A204.1 (cell line): ENCODE data around the gene CCNB3.
"Not testable (repeated sequence)": the region's sequence is repeated elsewhere in the genome, so short reads cannot be mapped to it uniquely, and the experiment has no call there.

Experiments used
- FAIRE-seq: peaks from 2 replicates; lab custom pipeline; 2012; peaks lifted over from hg19 to GRCh38; lab: Jason Lieb, UNC

CCNB3 gene, protein sequence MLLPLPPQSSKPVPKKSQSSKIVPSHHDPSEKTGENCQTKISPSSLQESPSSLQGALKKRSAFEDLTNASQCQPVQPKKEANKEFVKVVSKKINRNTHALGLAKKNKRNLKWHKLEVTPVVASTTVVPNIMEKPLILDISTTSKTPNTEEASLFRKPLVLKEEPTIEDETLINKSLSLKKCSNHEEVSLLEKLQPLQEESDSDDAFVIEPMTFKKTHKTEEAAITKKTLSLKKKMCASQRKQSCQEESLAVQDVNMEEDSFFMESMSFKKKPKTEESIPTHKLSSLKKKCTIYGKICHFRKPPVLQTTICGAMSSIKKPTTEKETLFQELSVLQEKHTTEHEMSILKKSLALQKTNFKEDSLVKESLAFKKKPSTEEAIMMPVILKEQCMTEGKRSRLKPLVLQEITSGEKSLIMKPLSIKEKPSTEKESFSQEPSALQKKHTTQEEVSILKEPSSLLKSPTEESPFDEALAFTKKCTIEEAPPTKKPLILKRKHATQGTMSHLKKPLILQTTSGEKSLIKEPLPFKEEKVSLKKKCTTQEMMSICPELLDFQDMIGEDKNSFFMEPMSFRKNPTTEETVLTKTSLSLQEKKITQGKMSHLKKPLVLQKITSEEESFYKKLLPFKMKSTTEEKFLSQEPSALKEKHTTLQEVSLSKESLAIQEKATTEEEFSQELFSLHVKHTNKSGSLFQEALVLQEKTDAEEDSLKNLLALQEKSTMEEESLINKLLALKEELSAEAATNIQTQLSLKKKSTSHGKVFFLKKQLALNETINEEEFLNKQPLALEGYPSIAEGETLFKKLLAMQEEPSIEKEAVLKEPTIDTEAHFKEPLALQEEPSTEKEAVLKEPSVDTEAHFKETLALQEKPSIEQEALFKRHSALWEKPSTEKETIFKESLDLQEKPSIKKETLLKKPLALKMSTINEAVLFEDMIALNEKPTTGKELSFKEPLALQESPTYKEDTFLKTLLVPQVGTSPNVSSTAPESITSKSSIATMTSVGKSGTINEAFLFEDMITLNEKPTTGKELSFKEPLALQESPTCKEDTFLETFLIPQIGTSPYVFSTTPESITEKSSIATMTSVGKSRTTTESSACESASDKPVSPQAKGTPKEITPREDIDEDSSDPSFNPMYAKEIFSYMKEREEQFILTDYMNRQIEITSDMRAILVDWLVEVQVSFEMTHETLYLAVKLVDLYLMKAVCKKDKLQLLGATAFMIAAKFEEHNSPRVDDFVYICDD (N-terminal part only)

DNA sequence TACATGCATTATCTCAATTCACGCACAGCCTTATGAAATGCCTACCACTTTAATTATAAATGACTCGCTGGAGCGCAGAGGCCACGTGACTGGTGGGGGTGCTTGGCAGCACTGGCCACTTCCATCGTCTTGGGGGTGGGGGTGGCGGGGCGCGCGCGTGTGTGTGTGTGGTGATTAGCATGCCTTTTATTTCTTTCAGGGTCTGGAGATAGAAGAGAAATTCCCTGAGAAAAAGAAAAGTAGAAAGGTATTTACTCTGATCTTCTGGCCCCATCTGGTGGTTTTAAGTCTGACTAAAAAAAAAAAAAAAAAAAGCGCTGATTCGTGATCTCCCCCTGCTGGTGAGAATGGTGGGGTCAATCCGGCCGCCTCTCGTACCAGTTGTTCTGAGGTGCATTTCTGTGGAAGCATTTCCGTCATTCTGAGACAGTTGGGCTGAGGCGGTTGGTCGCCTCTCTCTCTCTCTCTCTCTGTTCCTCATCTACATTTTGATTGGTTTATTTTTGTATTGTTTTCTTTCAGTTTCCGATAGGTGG lies at the start of gene CCNB3:
Gene CCNB3 (plus strand): TSS at position 402 of the 536 bp plus-strand sequence. CDS start 80,399 bp downstream, outside the sequence.
- peak; percentile 93 for FAIRE-seq

DNA sequence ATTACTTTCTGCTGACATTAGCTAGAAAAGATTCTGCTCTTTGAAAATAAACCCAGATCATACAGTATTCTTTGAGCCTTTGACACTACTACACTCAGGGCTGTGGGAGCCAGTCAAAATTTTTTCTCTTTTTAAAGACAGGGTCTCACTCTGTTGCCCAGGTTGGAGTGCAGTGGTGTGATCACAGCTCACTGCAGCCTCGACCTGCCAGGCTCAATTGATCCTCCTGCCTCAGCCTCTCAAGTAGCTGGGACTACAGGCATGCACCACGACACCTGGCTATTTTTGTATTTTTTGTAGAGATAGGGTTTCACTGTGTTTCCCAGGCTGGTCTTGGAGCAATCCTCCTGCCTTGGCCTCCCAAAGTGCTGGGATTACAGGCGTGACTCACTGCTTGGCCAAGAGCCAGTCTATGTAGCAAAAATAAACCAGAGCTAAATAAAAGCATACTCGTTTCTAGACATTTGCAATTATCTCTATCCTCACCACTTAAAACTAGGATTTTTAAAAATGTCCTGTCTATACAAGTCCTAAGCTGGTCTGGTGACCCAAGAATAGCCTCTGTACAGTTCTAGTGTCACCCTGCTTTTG lies 46.9 kb upstream of the CCNB3 start:
- no peak for FAIRE-seq

DNA sequence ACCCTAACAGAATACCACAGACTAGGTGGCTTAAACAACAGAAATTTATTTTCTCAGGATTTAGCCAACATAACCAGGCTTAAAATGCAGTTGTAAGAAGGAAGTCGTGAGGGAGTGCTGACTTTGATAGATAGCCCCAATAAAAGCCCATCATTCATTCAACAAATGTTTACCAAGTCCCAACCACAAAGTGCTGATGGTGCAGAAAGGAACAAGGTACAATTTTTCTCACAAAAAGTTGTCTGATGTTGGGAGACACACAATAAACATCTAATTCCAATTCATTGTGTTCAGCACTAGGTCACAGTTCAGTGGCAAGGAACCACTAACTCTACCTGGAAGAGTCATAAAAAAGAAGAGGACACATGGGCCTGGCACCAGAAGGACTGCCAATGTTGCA lies 46.0 kb upstream of the CCNB3 start:
- FAIRE-seq: no peak

DNA sequence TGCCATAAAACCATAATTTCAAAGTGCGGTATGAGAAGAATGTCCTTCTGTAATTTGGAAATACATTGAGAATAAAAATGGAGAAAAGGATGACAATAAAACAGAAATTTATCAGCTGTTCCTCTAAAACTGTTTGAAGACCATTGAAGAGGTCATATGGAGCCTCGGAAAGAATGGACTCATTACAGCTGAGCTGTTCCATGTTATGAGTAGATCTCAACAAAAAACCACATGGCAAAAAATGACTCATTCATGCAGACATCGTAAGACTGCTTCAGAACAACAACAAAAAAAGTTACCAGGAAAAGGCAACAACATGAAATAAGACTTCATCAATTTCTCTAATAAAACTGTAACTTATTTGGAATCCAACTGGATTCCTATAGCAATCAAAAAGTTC lies 43.4 kb upstream of the CCNB3 start:
- FAIRE-seq: no peak

DNA sequence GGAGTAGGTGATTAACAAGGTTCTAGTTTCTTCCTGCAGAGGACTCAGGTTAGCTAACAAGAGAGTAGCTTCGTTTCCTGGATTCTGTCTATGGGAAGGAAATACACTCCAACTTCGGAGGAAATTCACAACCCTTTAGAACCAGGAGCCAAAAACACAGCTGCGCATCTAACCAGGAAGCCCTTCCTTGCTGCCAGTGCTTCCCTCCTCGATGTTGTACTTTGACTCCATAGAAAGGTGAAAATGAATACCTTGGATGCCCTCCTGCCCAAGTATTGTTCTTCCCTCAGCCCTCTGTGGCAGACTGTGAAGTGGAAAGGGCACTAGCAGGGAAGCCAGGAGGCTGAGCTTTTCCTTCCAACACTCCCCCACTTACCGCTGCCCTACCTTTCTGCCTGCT lies 38.8 kb upstream of the CCNB3 start:
- no peak for FAIRE-seq

DNA sequence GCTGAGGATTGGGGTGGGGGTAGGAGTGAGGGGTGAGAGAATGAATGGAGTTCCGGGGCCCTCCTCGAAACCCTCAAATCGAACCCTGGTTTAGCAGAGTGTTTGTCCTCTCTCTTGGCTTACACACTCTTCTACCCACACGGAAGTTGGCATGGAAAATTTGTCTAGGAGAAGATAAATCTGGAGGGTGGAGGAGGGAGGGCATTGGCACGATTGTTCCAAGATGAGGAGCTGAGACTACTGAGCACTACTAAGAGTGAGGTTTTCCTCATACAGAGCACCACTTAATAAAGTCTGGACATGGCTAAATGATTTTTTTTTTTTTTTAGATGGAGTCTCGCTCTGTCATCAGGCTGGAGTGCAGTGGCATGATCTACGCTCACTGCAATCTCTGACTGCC lies 37.2 kb upstream of the CCNB3 start:
- FAIRE-seq: no peak

DNA sequence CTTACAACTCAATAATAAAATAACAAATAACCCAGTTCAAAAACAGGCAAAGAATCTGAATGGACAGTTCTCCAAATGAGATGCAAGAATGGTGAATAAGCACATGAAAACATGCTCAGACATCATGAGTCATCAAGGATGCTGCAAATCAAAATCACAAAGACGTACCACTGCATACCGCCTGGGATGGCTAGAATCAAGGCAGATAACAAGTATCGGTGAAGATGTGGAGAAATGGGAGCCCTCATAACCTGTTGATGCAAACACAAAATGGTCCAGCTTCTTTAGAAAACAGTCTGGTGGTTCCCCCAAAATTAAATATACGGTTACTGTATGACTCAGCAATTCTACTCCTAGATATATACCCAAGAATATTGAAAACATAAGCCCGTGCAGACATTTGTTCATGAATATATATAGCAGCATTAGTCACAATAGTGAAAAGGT lies 36.3 kb upstream of the CCNB3 start:
- FAIRE-seq: no peak

DNA sequence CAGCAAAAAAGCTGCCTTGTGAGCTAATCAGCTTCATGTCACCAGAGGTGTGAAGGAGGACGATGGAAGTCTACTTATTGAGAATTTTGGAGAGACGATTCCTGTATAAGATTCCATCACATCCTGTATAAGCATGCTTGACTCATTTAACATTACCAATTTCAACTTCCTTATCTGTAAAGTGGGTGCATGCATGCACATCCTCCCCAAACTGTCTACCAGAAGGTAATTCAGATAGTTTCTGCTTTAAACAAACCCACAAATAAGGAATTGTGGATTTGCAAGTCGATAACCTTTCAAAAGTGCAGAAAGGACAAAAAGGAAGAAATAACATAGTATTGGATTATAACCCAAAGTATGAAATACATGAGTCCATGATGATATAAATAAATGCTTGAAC lies 34.8 kb upstream of the CCNB3 start:
- FAIRE-seq: no peak

DNA sequence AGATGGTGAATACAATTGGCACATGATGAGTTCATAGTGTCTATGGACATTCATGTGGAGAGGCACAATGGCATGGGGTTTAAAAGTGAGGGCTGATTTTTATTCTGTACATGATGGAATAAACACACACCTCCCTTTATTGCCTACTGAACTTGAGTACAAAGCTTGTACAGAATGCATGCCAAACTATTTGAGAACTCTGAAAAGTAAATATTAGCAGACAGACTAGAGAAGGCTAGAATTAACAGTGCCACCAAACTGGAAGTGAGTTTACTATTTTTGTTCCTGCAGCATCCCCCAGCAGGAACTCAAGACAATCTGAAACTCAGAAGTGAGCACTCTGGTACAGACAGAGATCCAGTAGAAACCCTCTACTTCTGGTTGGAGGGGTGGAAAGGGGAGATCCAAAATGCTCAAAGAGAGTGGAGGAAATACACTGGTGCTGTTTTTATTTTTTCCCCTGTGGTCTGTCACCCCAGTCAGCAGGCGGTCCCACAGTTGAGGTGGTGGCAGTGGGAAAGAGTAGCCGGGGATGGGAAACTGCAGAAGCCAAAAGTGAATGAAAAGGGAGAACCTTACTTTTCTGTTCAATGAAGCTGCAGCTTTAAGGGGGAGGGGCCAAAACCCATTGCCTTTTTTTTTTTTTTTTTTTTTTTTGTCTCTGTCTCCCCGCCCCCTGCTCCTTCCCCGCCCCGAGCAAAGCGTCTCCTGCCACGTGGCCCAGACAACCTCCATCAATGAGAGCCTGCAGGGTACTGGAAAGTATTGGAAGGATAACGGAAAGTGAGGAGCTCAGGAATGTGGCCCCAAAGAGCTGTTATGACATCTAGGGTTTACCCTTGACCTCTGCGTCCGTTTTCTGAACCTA lies 24.3 kb upstream of the CCNB3 start:
- no peak for FAIRE-seq

DNA sequence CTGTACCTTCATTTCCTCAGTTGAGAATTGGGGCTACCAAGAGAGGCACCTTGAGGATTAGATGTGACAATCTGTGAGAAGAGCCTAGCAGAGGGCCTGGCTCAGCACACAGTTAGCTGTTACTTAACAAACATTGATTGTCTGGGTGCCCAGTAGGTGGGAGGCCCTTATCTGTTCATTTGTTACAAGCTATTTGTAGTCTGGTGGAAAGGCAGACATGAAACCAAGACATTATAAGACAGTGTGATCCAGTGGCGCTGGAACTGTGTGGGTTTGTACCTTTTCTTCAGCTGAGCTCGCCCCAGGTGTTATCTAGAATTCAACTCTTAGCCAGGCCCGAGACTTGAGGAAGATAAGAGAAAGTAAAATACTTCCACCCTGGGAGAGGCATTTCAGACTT lies 20.7 kb upstream of the CCNB3 start:
- FAIRE-seq: no peak

DNA sequence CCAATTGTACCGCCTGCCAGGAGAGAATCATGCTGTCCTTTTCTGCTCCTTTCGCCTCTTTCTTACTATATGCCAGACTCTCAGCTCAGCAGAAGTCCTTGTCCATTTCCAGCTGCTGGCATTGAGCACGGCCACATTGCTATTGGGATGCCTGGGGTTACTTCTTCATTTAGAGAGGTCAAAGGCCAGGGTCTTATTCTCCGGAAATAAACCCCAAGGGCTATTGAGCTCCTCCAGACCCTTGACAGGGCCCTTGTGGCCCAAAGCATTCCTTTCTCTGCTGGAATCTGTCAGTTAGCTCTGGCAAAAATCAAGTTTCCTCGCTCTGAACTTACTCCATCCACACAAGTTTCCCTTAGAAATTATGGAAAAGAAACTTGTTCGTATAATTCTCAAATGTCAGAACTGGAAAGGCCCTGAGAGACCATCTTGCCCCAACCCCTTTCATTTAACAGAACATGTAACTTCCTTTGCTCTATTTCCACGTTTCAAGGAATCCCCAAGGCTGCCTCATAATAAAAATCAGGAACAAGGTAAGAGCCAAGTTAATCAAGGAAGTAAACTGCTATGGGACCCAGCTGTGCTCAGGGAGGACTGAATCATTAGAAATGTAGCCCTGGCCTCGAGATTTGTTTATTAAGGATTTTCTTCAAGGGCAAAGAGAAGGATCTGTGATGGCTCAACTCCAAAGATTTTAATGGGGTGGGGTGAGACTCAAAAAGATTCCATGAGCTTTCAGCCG lies 15.5 kb upstream of the CCNB3 start:
- no peak for FAIRE-seq

DNA sequence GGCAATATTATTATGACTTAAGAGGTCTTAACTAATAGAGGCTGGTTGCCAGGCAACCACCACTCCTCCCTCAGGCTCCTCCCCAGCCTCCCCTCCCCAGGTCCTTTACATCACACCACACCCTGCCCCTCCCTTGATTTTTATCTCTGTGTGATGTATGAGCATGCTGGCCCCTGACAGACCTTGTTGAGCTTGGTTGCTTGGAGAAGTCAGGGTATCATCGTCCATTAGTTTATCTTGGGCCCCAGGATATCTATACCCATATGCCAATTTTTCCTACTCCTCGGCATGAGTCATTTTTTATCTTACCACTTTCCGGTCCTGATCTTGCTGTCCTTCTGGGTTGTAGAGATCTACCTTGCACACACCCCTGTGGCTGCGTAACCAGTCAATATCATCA lies 6.2 kb upstream of the CCNB3 start:
- FAIRE-seq: no peak

DNA sequence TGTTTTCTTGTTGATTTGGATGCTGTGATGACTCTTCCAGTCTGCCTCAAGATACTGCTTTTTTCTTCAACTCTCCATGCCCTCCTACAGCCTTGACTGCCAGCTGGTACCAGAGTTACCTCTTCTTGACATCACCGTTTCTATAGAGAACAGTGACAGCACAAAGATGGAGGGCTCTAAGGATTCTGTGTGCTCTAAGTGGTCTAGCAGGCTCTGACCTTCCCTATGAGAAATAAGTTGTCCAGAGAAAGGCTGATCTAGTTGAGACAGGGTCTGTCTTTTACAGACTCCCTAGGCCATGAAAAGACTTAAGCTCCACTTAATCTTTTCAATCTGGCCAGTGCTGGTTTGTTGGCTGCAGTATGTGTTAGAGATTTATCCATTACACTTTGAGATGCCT lies 3.7 kb upstream of the CCNB3 start, which contains the start of gene AKAP4:
Gene AKAP4 (minus strand): TSS at position 101 of the 400 bp plus-strand sequence. CDS start 118 bp downstream, outside the sequence.
- FAIRE-seq: no peak

DNA sequence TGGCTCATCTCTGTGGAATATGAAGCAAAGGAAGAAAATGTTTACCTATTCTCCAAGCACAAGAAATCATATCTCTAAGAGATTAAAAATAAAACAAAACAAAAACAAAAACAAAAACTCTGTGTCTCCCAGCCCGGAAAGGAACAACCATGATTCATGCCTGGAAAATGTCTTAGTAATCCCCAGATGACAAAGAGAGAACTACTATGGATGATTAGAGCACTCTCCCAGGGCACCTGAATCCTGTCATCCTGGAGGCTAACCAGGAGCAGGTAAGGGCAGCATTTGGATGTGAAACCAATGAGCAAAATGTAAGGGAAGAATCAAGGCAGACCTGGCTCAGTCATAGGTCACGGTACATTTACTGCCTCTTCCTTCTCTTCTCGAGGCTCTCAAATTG lies 2.0 kb upstream of the CCNB3 start:
- no peak for FAIRE-seq

DNA sequence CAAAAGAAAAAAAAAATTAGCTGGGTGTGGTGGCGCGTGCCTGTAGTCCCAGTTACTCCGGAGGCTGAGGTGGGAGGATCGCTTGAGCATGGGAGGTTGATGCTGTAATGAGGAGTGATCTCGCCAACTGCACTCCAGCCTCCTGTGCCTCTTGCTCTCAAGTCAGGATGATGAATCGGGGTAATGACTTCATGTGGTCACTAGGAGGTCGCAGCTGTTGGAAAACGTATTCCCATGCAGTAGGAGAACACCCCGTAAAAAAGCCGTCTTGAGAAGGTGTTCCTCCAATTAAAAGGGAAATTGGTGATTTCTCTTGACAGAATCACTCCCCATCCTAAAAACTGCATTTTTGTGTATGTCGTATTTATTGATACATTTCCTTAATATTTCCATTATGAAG lies 2.2 kb downstream of the CCNB3 start:
- FAIRE-seq: no peak

DNA sequence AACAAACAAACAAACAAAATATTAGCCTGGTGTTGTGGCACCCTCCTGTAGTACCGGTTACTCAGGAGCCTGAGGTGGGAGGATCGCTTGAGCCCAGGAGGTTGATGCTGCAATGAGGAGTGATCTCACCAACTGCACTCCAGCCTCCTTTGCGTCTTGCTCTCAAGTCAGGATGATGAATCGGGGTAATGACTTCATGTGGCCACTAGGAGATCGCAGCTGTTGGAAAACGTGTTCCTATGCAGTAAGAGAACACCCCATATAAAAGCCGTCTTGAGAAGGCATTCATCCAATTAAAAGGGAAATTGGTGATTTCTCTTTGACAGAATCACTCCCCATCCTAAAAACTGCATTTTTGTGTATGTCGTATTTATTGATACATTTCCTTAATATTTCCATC lies 6.9 kb downstream of the CCNB3 start:
- FAIRE-seq: no peak

DNA sequence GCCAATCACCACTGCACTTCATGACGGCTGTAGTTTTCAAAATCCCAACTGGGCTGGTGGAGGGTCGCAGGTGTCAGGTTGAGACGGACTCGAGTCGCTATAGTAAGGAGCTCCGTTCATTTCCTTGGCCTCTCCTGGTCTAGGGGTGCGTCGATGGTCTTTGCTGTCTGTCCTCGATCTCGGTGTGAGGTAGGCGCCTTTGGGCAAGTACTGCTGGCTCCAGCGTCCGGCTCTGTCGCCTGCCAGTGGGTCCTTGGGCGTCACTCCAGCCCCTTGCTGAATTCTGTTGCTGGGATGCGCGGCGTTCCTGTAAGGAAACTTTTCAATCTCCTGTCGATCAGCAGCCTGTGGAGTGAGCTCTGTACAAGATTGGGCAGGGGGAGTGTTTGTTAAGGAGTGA lies 76.7 kb downstream of the CCNB3 start:
- no peak for FAIRE-seq

DNA sequence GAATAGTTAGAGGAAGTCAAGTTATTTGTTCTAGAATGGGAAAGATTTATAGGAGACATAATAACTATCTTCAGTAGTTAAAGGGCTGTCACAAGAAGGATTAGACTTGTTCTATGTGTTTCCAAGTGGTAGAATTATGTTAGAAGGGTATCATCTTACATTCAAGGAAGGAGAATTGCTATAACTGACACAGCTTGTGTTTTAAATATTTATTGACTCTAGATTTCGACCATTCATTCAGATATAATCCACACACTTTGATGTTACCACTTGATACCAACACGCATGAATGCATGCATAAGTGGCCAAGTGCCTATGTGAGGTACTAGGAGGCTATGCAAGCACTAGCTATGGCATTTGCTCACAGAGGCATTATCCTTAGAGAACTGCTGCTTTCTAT lies 122.7 kb downstream of the CCNB3 start:
- FAIRE-seq: no peak

DNA sequence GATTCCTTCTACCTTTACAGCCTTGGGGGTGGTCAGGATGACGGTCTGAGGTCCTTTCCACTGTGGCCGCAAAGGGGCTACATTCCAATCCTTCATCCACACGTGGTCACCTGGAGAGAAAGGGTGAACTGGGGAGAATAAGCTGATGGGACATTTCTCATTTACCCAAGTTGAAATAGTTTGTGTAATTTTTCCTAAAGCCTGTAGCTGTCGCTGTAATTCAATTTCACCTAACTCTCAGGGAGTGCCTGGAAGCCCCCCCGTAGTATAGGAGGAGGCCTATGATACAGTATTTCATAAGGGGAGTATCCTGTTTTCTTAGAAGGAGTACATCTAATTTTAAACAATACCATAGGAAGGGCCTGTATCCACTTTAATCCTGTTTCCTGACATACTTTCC lies 128.1 kb downstream of the CCNB3 start:
- FAIRE-seq: not testable (repeated sequence)

DNA sequence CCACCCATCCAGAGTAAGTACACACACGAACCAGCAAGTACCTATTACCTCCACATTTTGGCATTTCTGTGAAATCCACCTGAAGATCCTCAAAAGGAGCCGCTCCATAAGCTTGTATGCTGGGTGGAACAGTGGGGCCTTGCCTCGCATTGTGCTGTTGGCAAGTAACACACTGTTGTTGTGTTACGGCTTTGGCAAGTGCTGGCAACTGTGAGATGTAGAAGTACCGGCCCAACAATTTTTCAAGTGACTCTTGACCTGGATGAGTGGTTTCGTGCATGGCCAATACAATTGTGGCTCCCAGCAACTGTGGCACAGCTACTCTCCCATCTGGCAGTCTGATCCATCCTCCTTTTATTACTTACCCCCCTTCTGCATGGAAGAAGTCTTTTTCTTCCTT lies 128.7 kb downstream of the CCNB3 start:
- no peak for FAIRE-seq
